Naive thymus-derived CD8-positive, alpha-beta T cell (primary cell): Measurements from ENCODE around the gene TBC1D24. TPM values are rescaled to one million over a fixed set of nuclear protein-coding genes. Genes with fewer than 3 reads are reported as not detected.
A peak's percentile ranks its signal among the peaks of the same experiment; 100 is the strongest.

Source experiments
- ATAC-seq, 2 donors: fragments of 150-1000 bp; cut with Tn5 transposase in 1 of 2; sonication (Bioruptor Pico), chemical (Tn5 transposase) in 1 of 2; 1 replicate in 1 of 2; 2 replicates in 1 of 2; pipeline ENCODE4 v1.10.0; 2021; ENCODE audit warnings: mild to moderate bottlenecking in 2 of 2, moderate library complexity in 2 of 2
- POLR2A ChIA-PET: fragments of 350-600 bp; sonication (Branson Sonifier 250); formaldehyde crosslinking; loops from one replicate; lab custom pipeline; 2021; ENCODE audit warnings: antibody characterized with exemption; lab: Charles Lee
- DNase-seq, 10 donors: peaks; one replicate each; pipeline versions ENCODE4 v3.0.0 to v3.0.0-alpha.2; 2020 to 2022
- H3K27ac Mint-ChIP-seq, 10 donors: one replicate each; pipeline ENCODE4 v1.8.0; 2020 to 2022; ENCODE audit warnings: mild to moderate bottlenecking in 10 of 10, mixed read lengths in 10 of 10, moderate library complexity in 4 of 10, inconsistent platforms in 1 of 10
- H3K27me3 Mint-ChIP-seq, 5 donors: one replicate each; pipeline ENCODE4 v1.8.0; 2021 to 2022; ENCODE audit warnings: mixed read lengths in 5 of 5
- H3K36me3 Mint-ChIP-seq, 3 donors: one replicate each; pipeline ENCODE4 v1.8.0; 2020 to 2022; ENCODE audit warnings: mixed read lengths in 3 of 3, mild to moderate bottlenecking in 2 of 3, inconsistent platforms in 1 of 3
- H3K4me1 Mint-ChIP-seq, 4 donors: one replicate each; pipeline ENCODE4 v1.8.0; 2021 to 2022; ENCODE audit warnings: mixed read lengths in 4 of 4
- H3K4me3 Mint-ChIP-seq, 10 donors: one replicate each; pipeline ENCODE4 v1.8.0; 2020 to 2022; ENCODE audit warnings: mild to moderate bottlenecking in 10 of 10, mixed read lengths in 10 of 10, moderate library complexity in 6 of 10, inconsistent platforms in 1 of 10
- H3K9me3 Mint-ChIP-seq, 9 donors: one replicate each; pipeline ENCODE4 v1.8.0; 2020 to 2022; ENCODE audit warnings: mixed read lengths in 9 of 9, mild to moderate bottlenecking in 3 of 9, inconsistent platforms in 1 of 9, moderate library complexity in 1 of 9
- polyA plus RNA-seq, 3 donors: library from polyadenylated mRNA; unstranded; fragments of 300-500 nt; fragmentation: Illumina TruSeq; gene quantifications; one replicate each; pipeline ENCODE4 v1.2.3, GENCODE V29; 2021
- total RNA-seq, 8 experiments: library from RNA in 2 of 8; stranded (reverse) in 2 of 8; gene quantifications; one replicate each; pipeline ENCODE4 v1.2.3 and lab custom pipeline; 2021 to 2026

Gene TBC1D24
- total and polyA plus RNA-seq, 5 experiments from 2014 or later = 2.6 to 17.3 (median 3.0) TPM

DNA sequence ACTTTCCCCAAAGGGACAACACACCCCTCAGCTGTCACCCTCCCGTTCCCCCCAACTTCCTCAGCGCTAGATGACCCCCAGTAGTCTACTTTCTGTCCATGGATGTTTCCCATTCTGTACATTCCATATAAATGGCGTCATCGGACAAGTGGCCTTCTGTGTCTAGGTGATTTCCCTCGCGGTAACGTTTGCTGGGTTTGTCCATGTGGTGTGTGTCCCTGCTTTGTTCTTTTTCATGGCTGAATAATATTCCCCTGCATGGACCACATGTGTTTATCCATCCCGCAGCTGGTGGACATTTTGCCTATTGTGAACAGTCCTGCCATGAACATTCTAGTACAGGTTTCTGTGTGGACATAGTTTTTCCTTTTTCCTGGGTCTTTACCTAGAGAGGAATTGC lies 22.3 kb upstream of the TBC1D24 start:
- Mint-ChIP-seq H3K27me3 (no peaks in the 10 kb centered on the region), H3K36me3 (peaks cover 0 to 14% (median 7%) of the 10 kb centered on the region in 3 donors), H3K9me3 (no peaks in the 10 kb centered on the region), H3K4me1 (peaks cover 0 to 2% (median 0%) of the 10 kb centered on the region in 4 donors), H3K4me3 (no peak overlapping the region), H3K27ac (no peak overlapping the region)
- DNase-seq (no peak), ATAC-seq (no peak)
- POLR2A ChIA-PET = no interaction called here

DNA sequence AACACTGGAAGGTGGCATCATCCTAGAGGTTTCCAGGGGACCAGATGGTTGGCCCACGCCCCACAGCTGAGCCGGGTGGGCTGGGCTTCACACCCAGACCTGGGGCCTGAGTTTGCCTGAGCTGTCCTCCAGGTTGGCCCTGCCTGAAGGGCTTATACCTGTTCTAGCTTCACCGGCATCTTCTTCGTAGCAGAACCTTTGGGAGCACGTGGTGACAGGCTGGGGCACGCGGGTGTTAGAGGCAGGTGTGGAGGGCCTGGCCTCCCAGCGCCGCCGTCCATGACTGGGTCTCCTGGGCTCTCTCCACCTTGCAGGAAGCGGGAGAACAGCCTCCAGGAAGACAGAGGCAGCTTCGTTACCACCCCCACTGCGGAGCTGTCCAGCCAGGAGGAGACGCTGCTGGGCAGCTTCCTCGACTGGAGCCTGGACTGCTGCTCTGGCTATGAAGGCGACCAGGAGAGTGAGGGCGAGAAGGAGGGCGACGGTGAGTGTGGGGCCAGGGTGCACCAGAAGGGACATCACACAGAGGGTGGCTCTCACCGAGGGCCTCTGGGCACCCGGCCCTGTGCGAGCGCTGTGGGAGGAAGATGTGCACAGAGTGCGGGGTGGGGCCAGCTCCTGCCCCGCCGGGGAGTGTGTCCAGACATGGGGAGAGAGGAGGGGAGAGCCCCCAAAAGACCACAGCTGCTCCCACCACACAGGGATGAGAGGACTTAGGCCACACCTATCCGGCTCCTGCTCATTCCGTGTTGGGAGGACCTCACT lies 19.7 kb upstream of the TBC1D24 start:
- H3K27ac Mint-ChIP-seq = no peak overlapping the region
- peaks cover 7 to 10% (median 9%) of the 10 kb centered on the region in 4 donors for H3K4me1 Mint-ChIP-seq
- POLR2A ChIA-PET = interaction anchor here (0.5 to 0.7 kb wide), 2 partner anchors 95 to 183 kb away, joined by 3 to 6 read pairs; no protein-coding TSS in a partner anchor
- no peaks in the 10 kb centered on the region for H3K9me3 Mint-ChIP-seq
- no peak for DNase-seq
- H3K4me3 Mint-ChIP-seq = no peak overlapping the region
- no peaks in the 10 kb centered on the region for H3K27me3 Mint-ChIP-seq
- ATAC-seq = no peak
- peaks cover 0 to 6% (median 5%) of the 10 kb centered on the region in 3 donors for H3K36me3 Mint-ChIP-seq

DNA sequence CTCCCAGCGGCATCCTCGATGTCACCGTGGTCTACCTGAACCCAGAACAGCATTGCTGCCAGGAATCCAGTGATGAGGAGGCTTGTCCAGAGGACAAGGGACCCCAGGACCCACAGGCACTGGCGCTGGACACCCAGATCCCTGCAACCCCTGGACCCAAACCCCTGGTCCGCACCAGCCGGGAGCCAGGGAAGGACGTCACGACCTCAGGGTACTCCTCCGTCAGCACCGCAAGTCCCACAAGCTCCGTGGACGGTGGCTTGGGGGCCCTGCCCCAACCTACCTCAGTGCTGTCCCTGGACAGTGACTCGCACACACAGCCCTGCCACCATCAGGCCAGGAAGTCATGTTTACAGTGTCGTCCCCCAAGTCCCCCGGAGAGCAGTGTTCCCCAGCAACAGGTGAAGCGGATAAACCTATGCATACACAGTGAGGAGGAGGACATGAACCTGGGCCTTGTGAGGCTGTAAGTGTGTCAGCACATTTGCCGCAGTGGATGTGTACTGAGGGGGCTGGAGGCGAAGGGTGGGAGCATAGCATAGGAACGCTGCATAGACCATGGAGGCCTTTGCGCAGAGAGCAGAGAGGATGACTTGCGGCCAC lies 18.3 kb upstream of the TBC1D24 start:
- POLR2A ChIA-PET = interaction anchor here (0.6 kb wide), 1 partner anchor 434 kb away, joined by 7 read pairs; no protein-coding TSS in a partner anchor
- no peak for ATAC-seq
- Mint-ChIP-seq H3K27ac (no peak overlapping the region), H3K4me1 (peaks cover 7 to 10% (median 9%) of the 10 kb centered on the region in 4 donors), H3K9me3 (no peaks in the 10 kb centered on the region), H3K36me3 (peaks cover 0 to 5% (median 5%) of the 10 kb centered on the region in 3 donors), H3K27me3 (no peaks in the 10 kb centered on the region), H3K4me3 (no peak overlapping the region)
- no peak for DNase-seq

DNA sequence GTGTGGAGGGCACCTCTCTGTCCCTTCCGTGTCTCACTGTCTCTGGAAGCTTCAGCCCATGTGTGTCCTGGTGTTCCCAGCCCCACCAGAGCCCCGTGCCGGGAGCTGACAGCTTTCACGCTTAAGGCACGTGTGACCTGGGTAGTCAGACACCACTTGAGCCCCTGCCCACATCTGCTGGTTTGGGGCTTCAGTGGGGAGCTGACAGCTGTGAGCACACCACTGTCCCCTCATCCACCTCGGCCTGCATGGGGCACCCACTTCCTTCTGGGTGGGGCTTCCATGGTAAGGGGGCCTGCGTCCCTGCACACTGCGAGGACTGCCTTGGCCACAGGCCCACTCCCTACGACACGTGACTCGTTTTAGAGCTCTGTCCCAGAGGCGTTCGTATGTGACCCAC lies 17.7 kb upstream of the TBC1D24 start:
- ATAC-seq = no peak
- DNase-seq = no peak
- Mint-ChIP-seq H3K36me3 (peaks cover 0 to 5% (median 4%) of the 10 kb centered on the region in 3 donors), H3K4me3 (no peak overlapping the region), H3K4me1 (peaks cover 7 to 10% (median 9%) of the 10 kb centered on the region in 4 donors), H3K9me3 (no peaks in the 10 kb centered on the region), H3K27me3 (no peaks in the 10 kb centered on the region), H3K27ac (no peak overlapping the region)
- POLR2A ChIA-PET = interaction anchor here (0.6 kb wide), 1 partner anchor 435 kb away, joined by 7 read pairs; no protein-coding TSS in a partner anchor

- POLR2A ChIA-PET = interaction anchor here (0.7 kb wide), 1 partner anchor 28 kb away, joined by 9 read pairs; no protein-coding TSS in a partner anchor
- DNase-seq (no peak), ATAC-seq (no peak)
- H3K4me3 Mint-ChIP-seq = peak overlapping the region in 1 of 10 donors; percentile 19
- peaks cover 7 to 10% (median 9%) of the 10 kb centered on the region in 4 donors for H3K4me1 Mint-ChIP-seq
- H3K27me3 Mint-ChIP-seq = no peaks in the 10 kb centered on the region
- H3K36me3 Mint-ChIP-seq = peaks cover 0 to 5% (median 0%) of the 10 kb centered on the region in 3 donors
- no peak overlapping the region for H3K27ac Mint-ChIP-seq
- no peaks in the 10 kb centered on the region for H3K9me3 Mint-ChIP-seq
These were observed 17.0 kb upstream of the TBC1D24 start for GRCh38 chr16:2457946-2458345.

DNA sequence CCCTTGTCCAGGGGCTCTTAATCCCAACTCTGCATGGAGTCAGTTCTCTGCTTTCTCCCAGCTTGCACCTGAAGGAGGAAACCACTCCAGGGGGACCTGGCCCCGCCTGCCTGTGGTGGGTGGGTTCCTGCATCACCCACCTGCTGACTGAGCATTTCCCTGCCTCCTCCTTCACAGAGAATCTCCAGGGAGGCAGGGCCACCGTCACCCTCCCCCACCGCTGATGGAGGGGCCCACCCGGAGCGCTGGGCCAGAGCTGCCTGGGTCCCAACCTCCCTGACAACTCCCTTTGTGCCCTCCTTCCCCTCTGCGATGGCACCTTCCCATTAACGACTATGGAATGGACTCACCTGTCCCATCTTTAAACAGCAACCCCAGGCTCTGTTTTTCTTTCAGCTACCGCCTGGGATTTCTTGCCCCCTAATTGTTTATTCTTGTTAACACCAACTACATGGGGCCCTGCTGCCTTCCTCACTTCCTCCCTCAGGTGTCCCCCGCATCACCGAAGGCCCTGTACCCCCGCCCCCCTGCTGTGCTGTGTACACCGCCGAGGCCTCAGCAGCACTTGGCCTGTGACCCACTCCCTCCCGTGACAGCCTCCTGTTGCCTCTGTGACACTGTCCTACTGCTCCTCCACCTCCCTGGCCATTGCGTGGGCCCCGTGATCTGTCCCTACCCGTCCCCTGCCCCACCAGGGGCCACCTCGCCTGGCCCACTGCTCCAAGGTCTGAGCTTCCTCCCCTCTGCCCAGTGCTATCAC lies 15.9 kb upstream of the TBC1D24 start:
- Mint-ChIP-seq H3K27ac (peak overlapping the region in 9 of 10 donors; percentile 4 to 88 (median 66)), H3K36me3 (peaks cover 0 to under 1% (median 0%) of the 10 kb centered on the region in 3 donors), H3K9me3 (no peaks in the 10 kb centered on the region), H3K4me3 (peak overlapping the region; percentile 82 to 97 (median 90)), H3K27me3 (no peaks in the 10 kb centered on the region), H3K4me1 (peaks cover 7 to 10% (median 9%) of the 10 kb centered on the region in 4 donors)
- ATAC-seq = no peak
- no peak for DNase-seq
- POLR2A ChIA-PET = interaction anchor here (1.1 to 2.0 kb wide), 8 partner anchors 11 to 304 kb away, joined by 3 to 7 read pairs (median 4); partner anchors contain the start of genes PGP, TBC1D24 and TRAF7

DNA sequence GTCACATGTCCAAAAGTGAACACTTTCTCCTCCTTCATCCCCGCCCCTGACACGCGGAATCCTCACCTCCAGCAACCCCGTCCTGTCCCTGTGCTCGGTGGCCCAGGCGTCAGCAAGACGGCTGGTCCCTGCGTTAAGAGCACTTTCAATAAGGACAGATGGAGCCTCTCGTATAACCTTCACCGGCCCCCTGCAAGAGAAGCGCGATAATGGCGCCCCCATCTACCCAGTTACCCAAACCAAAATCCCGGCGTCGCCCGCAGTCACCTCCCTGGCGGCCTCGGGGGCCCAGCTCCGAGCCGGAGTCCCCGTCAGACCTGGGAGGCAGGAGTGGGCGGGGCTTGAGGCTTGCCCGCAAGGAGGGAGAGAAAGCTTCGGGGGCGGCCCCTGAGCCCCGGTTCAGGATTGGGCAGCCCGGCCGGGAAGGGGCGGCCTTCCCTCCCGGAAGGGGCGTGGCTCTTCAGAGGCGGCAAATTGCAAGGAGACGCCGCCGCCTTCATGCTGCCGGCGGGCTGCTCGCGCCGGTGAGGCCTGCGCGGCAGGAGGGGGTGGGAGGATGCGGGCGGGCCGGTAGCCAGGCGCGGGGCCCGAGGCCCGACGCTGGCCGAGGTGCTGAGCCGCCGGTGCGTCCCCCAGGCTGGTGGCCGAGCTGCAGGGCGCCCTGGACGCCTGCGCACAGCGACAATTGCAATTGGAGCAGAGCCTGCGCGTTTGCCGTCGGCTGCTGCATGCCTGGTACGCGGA lies 15.1 kb upstream of the TBC1D24 start, which contains the start of gene TEDC2:
TSS of gene TEDC2 (plus strand) at position 463 of the 744 bp plus-strand sequence. CDS start at position 499, 36 bp downstream.
- ATAC-seq = peak; percentile 99
- H3K4me1 Mint-ChIP-seq = peaks cover 7 to 10% (median 9%) of the 10 kb centered on the region in 4 donors
- H3K9me3 Mint-ChIP-seq = no peaks in the 10 kb centered on the region
- POLR2A ChIA-PET = interaction anchor here (1.1 to 2.0 kb wide), 8 partner anchors 10 to 304 kb away, joined by 3 to 7 read pairs (median 4); partner anchors contain the start of genes PGP, TBC1D24 and TRAF7
- H3K36me3 Mint-ChIP-seq = no peaks in the 10 kb centered on the region
- DNase-seq = peak; percentile 90 to 98 (median 96)
- H3K27me3 Mint-ChIP-seq = no peaks in the 10 kb centered on the region
- H3K4me3 Mint-ChIP-seq = peak within 1 kb of the TSS; percentile 82 to 97 (median 90)
- H3K27ac Mint-ChIP-seq = peak within 1 kb of the TSS in 9 of 10 donors; percentile 4 to 88 (median 66)

DNA sequence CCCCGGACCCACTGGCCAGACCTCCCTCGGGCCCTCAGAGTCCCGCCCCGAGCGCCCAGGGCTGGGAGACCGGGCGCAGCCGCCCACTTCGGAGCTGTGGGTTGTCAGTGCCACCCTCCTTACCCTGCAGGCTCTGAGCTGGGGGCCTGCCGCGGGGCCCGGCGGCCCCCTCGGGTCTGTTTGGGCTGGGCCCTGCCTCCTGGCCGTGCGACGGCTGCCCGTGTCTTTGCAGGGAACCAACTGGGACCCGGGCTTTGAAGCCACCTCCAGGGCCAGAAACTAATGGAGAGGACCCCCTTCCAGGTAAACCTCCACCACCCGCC lies 14.6 kb upstream of the TBC1D24 start:
- Mint-ChIP-seq H3K4me1 (peaks cover 7 to 10% (median 9%) of the 10 kb centered on the region in 4 donors), H3K27ac (no peak overlapping the region), H3K9me3 (no peaks in the 10 kb centered on the region), H3K4me3 (peak overlapping the region in 2 of 10 donors; percentile 33 to 96), H3K27me3 (no peaks in the 10 kb centered on the region), H3K36me3 (no peaks in the 10 kb centered on the region)
- POLR2A ChIA-PET = interaction anchor here (1.1 to 2.0 kb wide), 8 partner anchors 10 to 305 kb away, joined by 3 to 7 read pairs (median 4); partner anchors contain the start of genes PGP, TBC1D24 and TRAF7
- DNase-seq (no peak), ATAC-seq (no peak)

GRCh38 chr16:2460916-2461315 lies 14.0 kb upstream of the TBC1D24 start:
- H3K4me1 Mint-ChIP-seq = peaks cover 7 to 10% (median 9%) of the 10 kb centered on the region in 4 donors
- ATAC-seq (no peak), DNase-seq (no peak)
- H3K36me3 Mint-ChIP-seq = no peaks in the 10 kb centered on the region
- POLR2A ChIA-PET = interaction anchor here (1.8 to 2.0 kb wide), 2 partner anchors 33 to 306 kb away, joined by 6 read pairs; partner anchors contain the start of gene TRAF7
- H3K27me3 Mint-ChIP-seq = no peaks in the 10 kb centered on the region
- H3K4me3 Mint-ChIP-seq = peak overlapping the region in 2 of 10 donors; percentile 15 to 52
- H3K27ac Mint-ChIP-seq = no peak overlapping the region
- H3K9me3 Mint-ChIP-seq = no peaks in the 10 kb centered on the region

DNA sequence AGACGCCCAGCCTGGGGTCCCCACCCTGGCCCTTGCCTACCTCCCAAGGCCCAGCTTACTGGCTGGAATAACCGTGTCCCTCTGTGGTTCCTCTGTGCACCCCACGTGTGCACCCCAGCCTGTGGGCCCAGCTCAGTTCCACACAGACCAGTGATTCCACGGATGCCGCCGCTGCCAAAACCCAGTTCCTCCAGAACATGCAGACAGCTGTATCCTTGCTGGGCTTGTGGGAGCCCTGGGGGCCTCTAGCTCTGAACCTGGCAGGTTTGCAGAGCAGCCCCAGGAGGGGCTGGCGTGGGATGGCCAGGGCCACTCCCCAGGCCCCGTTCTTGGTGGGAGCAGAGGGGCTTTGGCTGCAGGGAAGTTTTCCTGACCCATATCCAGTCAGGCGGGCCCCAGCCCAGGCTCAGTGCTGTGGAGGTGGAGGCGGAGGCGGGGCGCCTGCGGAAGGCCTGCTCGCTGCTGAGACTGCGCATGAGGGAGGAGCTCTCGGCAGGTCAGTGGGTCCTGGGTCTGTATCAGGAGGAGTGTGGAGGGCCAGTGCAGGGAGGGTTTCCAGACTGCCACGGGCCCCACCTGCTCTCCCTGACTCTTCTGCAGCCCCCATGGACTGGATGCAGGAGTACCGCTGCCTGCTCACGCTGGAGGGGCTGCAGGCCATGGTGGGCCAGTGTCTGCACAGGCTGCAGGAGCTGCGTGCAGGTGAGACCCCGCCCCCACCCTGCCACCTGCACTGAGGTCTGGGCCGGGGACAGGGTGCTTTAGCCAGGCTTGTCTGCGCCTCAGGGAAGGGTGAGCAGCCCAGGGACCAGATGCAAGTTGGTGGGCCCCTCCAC lies 12.7 kb upstream of the TBC1D24 start:
- Mint-ChIP-seq H3K4me3 (peak overlapping the region in 1 of 10 donors; percentile 5), H3K27me3 (peaks cover 0 to 6% (median 0%) of the 10 kb centered on the region in 5 donors)
- no peak for DNase-seq

GRCh38 chr16:2464333-2464732 lies 10.6 kb upstream of the TBC1D24 start:
- ATAC-seq (no peak), DNase-seq (no peak)
- H3K27me3 Mint-ChIP-seq = peaks cover 0 to 17% (median 7%) of the 10 kb centered on the region in 5 donors
- no peak overlapping the region for H3K27ac Mint-ChIP-seq
- peaks cover 5 to 17% (median 11%) of the 10 kb centered on the region in 4 donors for H3K4me1 Mint-ChIP-seq
- H3K9me3 Mint-ChIP-seq = no peaks in the 10 kb centered on the region
- POLR2A ChIA-PET = no interaction called here
- no peak overlapping the region for H3K4me3 Mint-ChIP-seq
- no peaks in the 10 kb centered on the region for H3K36me3 Mint-ChIP-seq

More for the DNA sequence above, 12.7 kb upstream of the TBC1D24 start:
- Mint-ChIP-seq H3K9me3 (no peaks in the 10 kb centered on the region), H3K36me3 (no peaks in the 10 kb centered on the region), H3K27ac (no peak overlapping the region), H3K4me1 (peaks cover 5 to 12% (median 9%) of the 10 kb centered on the region in 4 donors)
- POLR2A ChIA-PET = no interaction called here
- no peak for ATAC-seq
